ENCODE data around the gene CCDC9. TPM values are rescaled to one million over a fixed set of nuclear protein-coding genes. Genes with fewer than 3 reads are reported as not detected.

The CCDC9 gene
- polyA plus RNA-seq, 3 donors: 6.3 to 10.0 (median 7.6) TPM

DNA sequence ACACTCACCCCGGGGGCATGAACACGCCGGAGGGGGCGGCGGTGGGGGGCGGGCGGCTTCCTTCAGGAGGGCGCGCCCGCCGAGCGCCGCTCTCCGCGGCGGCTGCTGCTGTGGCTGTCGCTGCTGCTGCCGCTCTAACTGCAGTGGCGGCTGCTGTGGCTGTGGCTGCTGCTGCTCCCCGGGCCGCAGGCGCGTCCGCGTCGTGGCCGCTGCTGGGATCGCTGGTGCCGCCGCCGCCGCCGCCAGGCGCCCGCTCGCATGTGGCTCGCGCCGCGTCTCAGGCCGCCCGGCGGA is 25.5 kb upstream of the CCDC9 start, which contains the start of gene BBC3:
Gene BBC3 (minus strand): TSS at position 279 of the 294 bp plus-strand sequence. CDS start 2,768 bp downstream, outside the sequence.
- peaks cover 14% of the 10 kb centered on the region for H3K79me2 ChIP-seq (ENCODE audit: insufficient read depth, low read length)
- Mint-ChIP-seq H3K4me1 (peaks cover 24% of the 10 kb centered on the region), H3K36me3 (no peaks in the 10 kb centered on the region), H3K27ac (peak within 1 kb of the TSS; percentile 50 to 92 (median 85)), H3K27me3 (ENCODE audit: low read depth in 3 of 3) (peaks cover 25 to 40% (median 31%) of the 10 kb centered on the region in 3 donors), H3K4me3 (peak within 1 kb of the TSS; percentile 81 to 92), H3K9me3 (peaks cover 0 to 5% (median 2%) of the 10 kb centered on the region in 7 donors)
- no peaks in the 10 kb centered on the region for H3K36me3 ChIP-seq (replicated peaks in 1 of 2; ENCODE audit: control insufficient read depth in 1 of 2, insufficient read depth in 2 of 2, low read length in 2 of 2)
- TF ChIP-seq, protein P1, sequence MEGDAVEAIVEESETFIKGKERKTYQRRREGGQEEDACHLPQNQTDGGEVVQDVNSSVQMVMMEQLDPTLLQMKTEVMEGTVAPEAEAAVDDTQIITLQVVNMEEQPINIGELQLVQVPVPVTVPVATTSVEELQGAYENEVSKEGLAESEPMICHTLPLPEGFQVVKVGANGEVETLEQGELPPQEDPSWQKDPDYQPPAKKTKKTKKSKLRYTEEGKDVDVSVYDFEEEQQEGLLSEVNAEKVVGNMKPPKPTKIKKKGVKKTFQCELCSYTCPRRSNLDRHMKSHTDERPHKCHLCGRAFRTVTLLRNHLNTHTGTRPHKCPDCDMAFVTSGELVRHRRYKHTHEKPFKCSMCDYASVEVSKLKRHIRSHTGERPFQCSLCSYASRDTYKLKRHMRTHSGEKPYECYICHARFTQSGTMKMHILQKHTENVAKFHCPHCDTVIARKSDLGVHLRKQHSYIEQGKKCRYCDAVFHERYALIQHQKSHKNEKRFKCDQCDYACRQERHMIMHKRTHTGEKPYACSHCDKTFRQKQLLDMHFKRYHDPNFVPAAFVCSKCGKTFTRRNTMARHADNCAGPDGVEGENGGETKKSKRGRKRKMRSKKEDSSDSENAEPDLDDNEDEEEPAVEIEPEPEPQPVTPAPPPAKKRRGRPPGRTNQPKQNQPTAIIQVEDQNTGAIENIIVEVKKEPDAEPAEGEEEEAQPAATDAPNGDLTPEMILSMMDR (IDR thresholded peaks at IDR 0.05): no peak
- peaks cover 19% of the 10 kb centered on the region for H4K20me1 ChIP-seq (ENCODE audit: insufficient read depth, low read length)
- peak within 1 kb of the TSS; percentile 78 for H2AFZ ChIP-seq (ENCODE audit: insufficient read depth, low read depth, low read length, poor library complexity, severe bottlenecking)
- H3K27me3 ChIP-seq (ENCODE audit: control insufficient read depth in 2 of 2, insufficient read depth in 2 of 2, low read length in 2 of 2): peaks cover 0 to 15% of the 10 kb centered on the region in 2 donors
- intact Hi-C loops (cut with micrococcal nuclease): loop anchor here (1.0 to 2.0 kb wide), 2 partner anchors 13 to 20 kb away; no protein-coding TSS in a partner anchor
- H3K4me2 ChIP-seq (replicated peaks; ENCODE audit: extremely low read depth, low read length, poor library complexity, severe bottlenecking): peak within 1 kb of the TSS; percentile 82
- DNase-seq: no peak
- H3K4me3 ChIP-seq (replicated peaks in 1 of 3; ENCODE audit: low read depth in 2 of 3, low read length in 3 of 3): peak within 1 kb of the TSS; percentile 69 to 99 (median 83)
- peak within 1 kb of the TSS; percentile 20 to 96 for H3K27ac ChIP-seq (ENCODE audit: low read depth in 1 of 2, low read length in 2 of 2)
- H3K9ac ChIP-seq (ENCODE audit: insufficient read depth, low read length, poor library complexity, severe bottlenecking): peak within 1 kb of the TSS; percentile 89
- peaks cover 47 to 57% of the 10 kb centered on the region in 2 donors for H3K4me1 ChIP-seq (ENCODE audit: control insufficient read depth in 1 of 2, insufficient read depth in 2 of 2, low read length in 2 of 2)
- WGBS (ENCODE audit: insufficient coverage): under 1% methylated on average over 42 of the region's 43 CpGs
- H3K9me3 ChIP-seq (replicated peaks in 1 of 2; ENCODE audit: control insufficient read depth in 1 of 2, insufficient read depth in 1 of 2, low read length in 2 of 2): no peaks in the 10 kb centered on the region

GRCh38 chr19:47231215-47232054 is 24.9 kb upstream of the CCDC9 start:
- H2AFZ ChIP-seq (ENCODE audit: insufficient read depth, low read depth, low read length, poor library complexity, severe bottlenecking): peak overlapping the region; percentile 78
- no peaks in the 10 kb centered on the region for H3K36me3 ChIP-seq (replicated peaks in 1 of 2; ENCODE audit: control insufficient read depth in 1 of 2, insufficient read depth in 2 of 2, low read length in 2 of 2)
- H3K9ac ChIP-seq (ENCODE audit: insufficient read depth, low read length, poor library complexity, severe bottlenecking): peak overlapping the region; percentile 64
- peaks cover 24% of the 10 kb centered on the region for H3K4me1 Mint-ChIP-seq
- H3K4me1 ChIP-seq (ENCODE audit: control insufficient read depth in 1 of 2, insufficient read depth in 2 of 2, low read length in 2 of 2): peaks cover 47 to 53% of the 10 kb centered on the region in 2 donors
- peak overlapping the region; percentile 20 to 78 for H3K27ac ChIP-seq (ENCODE audit: low read depth in 1 of 2, low read length in 2 of 2)
- peak overlapping the region; percentile 81 to 92 for H3K4me3 Mint-ChIP-seq
- H3K27ac Mint-ChIP-seq: peak overlapping the region; percentile 50 to 92 (median 85)
- H3K36me3 Mint-ChIP-seq: no peaks in the 10 kb centered on the region
- H4K20me1 ChIP-seq (ENCODE audit: insufficient read depth, low read length): peaks cover 19% of the 10 kb centered on the region
- intact Hi-C loops (cut with micrococcal nuclease): loop anchor here in 1 of 2 donors (2.0 kb wide), 1 partner anchor 21 kb away; no protein-coding TSS in a partner anchor
- peaks cover 14% of the 10 kb centered on the region for H3K79me2 ChIP-seq (ENCODE audit: insufficient read depth, low read length)
- peak overlapping the region; percentile 82 for H3K4me2 ChIP-seq (replicated peaks; ENCODE audit: extremely low read depth, low read length, poor library complexity, severe bottlenecking)
- H3K9me3 Mint-ChIP-seq: peaks cover 0 to 5% (median 2%) of the 10 kb centered on the region in 7 donors
- no peaks in the 10 kb centered on the region for H3K9me3 ChIP-seq (replicated peaks in 1 of 2; ENCODE audit: control insufficient read depth in 1 of 2, insufficient read depth in 1 of 2, low read length in 2 of 2)
- peaks cover 29 to 46% (median 36%) of the 10 kb centered on the region in 3 donors for H3K27me3 Mint-ChIP-seq (ENCODE audit: low read depth in 3 of 3)
- peaks cover 0 to 21% of the 10 kb centered on the region in 2 donors for H3K27me3 ChIP-seq (ENCODE audit: control insufficient read depth in 2 of 2, insufficient read depth in 2 of 2, low read length in 2 of 2)
- WGBS (ENCODE audit: insufficient coverage): 8% methylated on average over 30 of the region's 51 CpGs
- TF ChIP-seq, protein P1 (IDR thresholded peaks at IDR 0.05): no peak
- peak overlapping the region; percentile 47 to 99 (median 50) for H3K4me3 ChIP-seq (replicated peaks in 1 of 3; ENCODE audit: low read depth in 2 of 3, low read length in 3 of 3)
- DNase-seq: peak; percentile 76 to 91 (median 87)
